PFSK-1 (cell line): Measurements from ENCODE around the gene PLEKHA5.

ENCODE experiments used
- FOXP2 ChIP-seq: optimal IDR thresholded peaks from 2 replicates; pipeline ENCODE3; 2011; ENCODE audit warnings: borderline replicate concordance, control low read depth, inconsistent platforms; ENCODE audit not compliant: insufficient read depth; ENCODE audit errors: extremely low read length, extremely low read depth
- POLR2AphosphoS5 ChIP-seq: IDR thresholded peaks from 2 replicates; pipeline ENCODE4 v1.6.1; 2012; ENCODE audit warnings: low read depth, mild to moderate bottlenecking, control low read depth, low read length, moderate library complexity
- REST ChIP-seq, 2 experiments: IDR thresholded peaks; 2 replicates each; pipeline versions ENCODE4 v1.6.1 to v1.8.0; 2011 to 2012; ENCODE audit warnings: low read depth in 2 of 2, low read length in 2 of 2, control low read depth in 1 of 2, inconsistent platforms in 1 of 2, mild to moderate bottlenecking in 1 of 2, moderate library complexity in 1 of 2; ENCODE audit not compliant: insufficient read depth in 1 of 2
- SIN3A ChIP-seq: IDR thresholded peaks from 2 replicates; pipeline ENCODE4 v1.6.1; 2012; ENCODE audit warnings: mild to moderate bottlenecking, low read length, moderate library complexity, borderline replicate concordance; ENCODE audit not compliant: insufficient read depth
- TAF1 ChIP-seq: IDR thresholded peaks from 2 replicates; pipeline ENCODE4 v1.6.1; 2012; ENCODE audit warnings: low read length, control low read depth, borderline replicate concordance; ENCODE audit not compliant: insufficient read depth

PLEKHA5 gene

GRCh38 chr12:19410211-19410610, 280.7 kb downstream of the PLEKHA5 start:
- no peak for TF ChIP-seq FOXP2
- no peak for TF ChIP-seq REST (IDR thresholded peaks at IDR 0.05; ENCODE audit: insufficient read depth in 1 of 2, low read depth in 2 of 2, low read length in 2 of 2)
- TF ChIP-seq SIN3A, result 0 out of 2 replicates have a peak, but pooled peaks have one; percentile 32
- TF ChIP-seq POLR2AphosphoS5, result no peak
- TF ChIP-seq TAF1, result no peak

- TF ChIP-seq TAF1, result no peak
- TF ChIP-seq FOXP2, result no peak
- TF ChIP-seq SIN3A, result no peak
- no peak for TF ChIP-seq POLR2AphosphoS5
- TF ChIP-seq REST (IDR thresholded peaks at IDR 0.05; ENCODE audit: insufficient read depth in 1 of 2, low read depth in 2 of 2, low read length in 2 of 2), result no peak
These were observed 281.2 kb downstream of the PLEKHA5 start for GRCh38 chr12:19410629-19411185.

- no peak for TF ChIP-seq REST (IDR thresholded peaks at IDR 0.05; ENCODE audit: insufficient read depth in 1 of 2, low read depth in 2 of 2, low read length in 2 of 2)
- TF ChIP-seq POLR2AphosphoS5, result no peak
- no peak for TF ChIP-seq TAF1
- no peak for TF ChIP-seq SIN3A
- no peak for TF ChIP-seq FOXP2
These were observed 282.0 kb downstream of the PLEKHA5 start for GRCh38 chr12:19411234-19412204.

- TF ChIP-seq REST (IDR thresholded peaks at IDR 0.05; ENCODE audit: insufficient read depth in 1 of 2, low read depth in 2 of 2, low read length in 2 of 2), result no peak
- no peak for TF ChIP-seq FOXP2
- TF ChIP-seq POLR2AphosphoS5, result no peak
- TF ChIP-seq SIN3A, result no peak
- no peak for TF ChIP-seq TAF1
These were observed 283.3 kb downstream of the PLEKHA5 start for GRCh38 chr12:19412844-19413243.
